ENCODE results near the gene PRDM16.

DNA sequence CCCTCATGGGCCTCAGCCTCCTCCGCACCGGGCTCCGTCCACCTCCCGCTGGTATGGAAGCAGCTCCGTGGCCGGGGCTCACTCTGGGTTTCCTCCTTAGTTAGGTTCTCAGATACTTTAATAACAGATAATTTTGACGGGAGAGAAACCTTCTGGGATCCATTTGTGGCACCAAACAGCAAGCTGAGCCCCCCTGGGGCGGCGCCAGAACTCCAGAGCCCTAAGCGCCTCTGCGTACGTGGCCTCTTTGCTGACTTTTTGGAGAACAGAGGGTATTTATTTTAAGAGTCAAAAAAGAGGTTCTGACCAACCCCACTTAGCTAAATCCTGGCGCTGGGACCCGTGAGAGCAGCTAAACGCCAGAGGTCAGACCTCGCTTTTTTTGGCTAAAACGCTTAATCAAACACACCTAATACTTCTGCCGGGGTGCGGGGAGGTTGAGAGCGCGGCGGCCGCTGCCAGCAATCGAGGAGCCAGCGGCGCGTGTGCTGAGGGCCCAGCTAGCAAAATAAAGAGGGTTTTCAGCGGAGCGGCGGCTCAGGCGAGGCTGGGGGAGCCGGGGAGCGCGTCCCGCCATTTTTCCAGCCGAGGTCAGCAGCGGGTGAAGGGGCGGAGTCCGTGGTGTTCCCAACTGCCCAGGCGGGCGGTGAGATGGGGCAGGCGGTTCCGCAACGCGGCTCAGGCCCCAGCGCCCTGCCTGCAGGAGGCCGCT, 171.7 kb downstream of the PRDM16 start:
- TF ChIP-seq CTCF (IDR thresholded peaks at IDR 0.05; ENCODE audit: low read length): no peak
- TF ChIP-seq EZH2 (IDR thresholded peaks at IDR 0.05; ENCODE audit: borderline replicate concordance, low read length): no peak

Data from OCI-LY1 (cell line).